Peyer's patch (tissue), 4 donors: Measurements from ENCODE around the gene DNAJB14.

ENCODE experiments used
- POLR2A ChIP-seq, 2 donors: fragments of 450-650 bp; IDR thresholded peaks; one replicate each; pipeline ENCODE4 v1.5.1; 2017; ENCODE audit warnings: antibody characterized with exemption in 2 of 2, mild to moderate bottlenecking in 2 of 2, moderate library complexity in 2 of 2
- TF ChIP-seq, protein P1 (sequence below), 6 experiments: fragments of 450-650 bp in 4 of 6; fragments of 200-600 bp in 2 of 6; sonication (generic) in 1 of 6; IDR thresholded peaks; one replicate each; pipeline ENCODE4 v1.5.1; 2017 to 2019; ENCODE audit warnings: antibody characterized with exemption in 6 of 6, mild to moderate bottlenecking in 3 of 6, moderate library complexity in 1 of 6

DNA sequence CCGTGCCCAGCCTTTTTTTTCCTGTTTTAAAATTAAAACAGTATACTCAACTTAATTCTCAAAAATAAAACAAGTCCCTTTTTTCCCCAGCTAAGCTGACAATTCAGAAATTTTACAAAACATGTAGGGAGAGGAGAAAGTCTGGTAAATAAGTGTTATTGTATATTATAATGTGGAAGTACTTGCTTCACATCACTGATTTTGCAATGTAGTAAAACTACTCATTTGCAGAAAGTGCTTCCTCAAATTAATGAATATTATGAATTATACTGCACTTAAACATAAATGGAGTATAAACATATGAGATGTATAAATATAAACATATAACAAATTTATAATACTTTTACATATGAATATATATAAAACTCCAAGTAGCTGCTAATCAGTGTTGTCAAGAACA, 15.3 kb upstream of the DNAJB14 start:
- TF ChIP-seq, protein P1, sequence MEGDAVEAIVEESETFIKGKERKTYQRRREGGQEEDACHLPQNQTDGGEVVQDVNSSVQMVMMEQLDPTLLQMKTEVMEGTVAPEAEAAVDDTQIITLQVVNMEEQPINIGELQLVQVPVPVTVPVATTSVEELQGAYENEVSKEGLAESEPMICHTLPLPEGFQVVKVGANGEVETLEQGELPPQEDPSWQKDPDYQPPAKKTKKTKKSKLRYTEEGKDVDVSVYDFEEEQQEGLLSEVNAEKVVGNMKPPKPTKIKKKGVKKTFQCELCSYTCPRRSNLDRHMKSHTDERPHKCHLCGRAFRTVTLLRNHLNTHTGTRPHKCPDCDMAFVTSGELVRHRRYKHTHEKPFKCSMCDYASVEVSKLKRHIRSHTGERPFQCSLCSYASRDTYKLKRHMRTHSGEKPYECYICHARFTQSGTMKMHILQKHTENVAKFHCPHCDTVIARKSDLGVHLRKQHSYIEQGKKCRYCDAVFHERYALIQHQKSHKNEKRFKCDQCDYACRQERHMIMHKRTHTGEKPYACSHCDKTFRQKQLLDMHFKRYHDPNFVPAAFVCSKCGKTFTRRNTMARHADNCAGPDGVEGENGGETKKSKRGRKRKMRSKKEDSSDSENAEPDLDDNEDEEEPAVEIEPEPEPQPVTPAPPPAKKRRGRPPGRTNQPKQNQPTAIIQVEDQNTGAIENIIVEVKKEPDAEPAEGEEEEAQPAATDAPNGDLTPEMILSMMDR (IDR thresholded peaks at IDR 0.05): no peak
- no peak for TF ChIP-seq POLR2A (IDR thresholded peaks at IDR 0.05)
